Measurements from ENCODE around the gene ZBTB33.

ZBTB33 gene

DNA sequence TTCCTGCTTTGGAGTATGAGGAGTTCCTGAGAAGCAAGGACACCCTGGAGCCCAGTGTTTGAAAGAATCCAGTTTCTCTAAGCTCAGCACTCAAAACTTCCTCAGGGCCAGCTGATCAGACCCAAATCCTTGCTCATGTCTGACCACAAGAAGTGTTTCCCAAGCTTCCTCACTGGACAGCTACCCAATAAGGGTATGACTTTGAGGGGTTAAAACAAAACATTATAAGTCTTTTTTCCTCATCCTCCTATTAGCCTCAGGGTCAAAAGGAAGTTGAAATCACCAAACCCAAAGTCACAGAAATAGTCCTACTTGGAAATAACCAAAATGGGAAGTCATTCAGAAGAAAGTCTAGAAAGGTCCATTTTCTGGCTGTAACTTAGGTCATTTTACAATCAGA is 13.7 kb downstream of the ZBTB33 start:
- DNase-seq (ENCODE audit: low read depth, low spot score), result no peak

DNA sequence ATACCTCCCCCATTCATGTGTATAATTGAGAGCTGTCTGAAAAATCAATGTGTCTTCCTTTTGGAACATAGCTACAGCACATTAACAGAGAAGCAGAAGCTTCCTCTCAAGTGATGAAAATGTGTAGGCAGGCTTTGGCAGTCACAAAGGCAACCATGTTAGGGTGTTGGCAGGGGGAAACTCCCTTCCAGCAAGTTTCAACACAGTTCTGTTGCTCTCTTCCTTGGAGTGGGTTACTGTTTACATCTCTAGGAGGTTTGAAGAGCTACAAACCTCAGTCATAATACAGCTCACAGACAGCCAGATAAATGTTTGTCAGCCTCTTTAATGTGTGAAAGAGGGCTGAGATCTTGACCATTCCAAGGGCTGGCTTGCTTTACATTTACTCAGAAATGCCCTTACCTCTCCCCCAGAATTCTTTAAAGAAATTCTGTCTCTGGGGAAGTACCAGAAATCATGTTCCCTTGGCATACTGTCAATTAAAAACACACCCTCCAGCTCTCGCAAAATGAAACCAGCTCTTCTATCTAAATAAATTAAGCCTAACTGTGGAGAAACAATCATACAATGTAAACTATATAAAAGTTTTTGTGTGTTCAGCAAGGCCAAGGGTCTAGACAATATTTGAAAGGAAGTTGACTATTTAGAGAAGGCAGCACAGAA is 18.9 kb downstream of the ZBTB33 start:
- no peak for DNase-seq (ENCODE audit: low read depth, low spot score)

DNA sequence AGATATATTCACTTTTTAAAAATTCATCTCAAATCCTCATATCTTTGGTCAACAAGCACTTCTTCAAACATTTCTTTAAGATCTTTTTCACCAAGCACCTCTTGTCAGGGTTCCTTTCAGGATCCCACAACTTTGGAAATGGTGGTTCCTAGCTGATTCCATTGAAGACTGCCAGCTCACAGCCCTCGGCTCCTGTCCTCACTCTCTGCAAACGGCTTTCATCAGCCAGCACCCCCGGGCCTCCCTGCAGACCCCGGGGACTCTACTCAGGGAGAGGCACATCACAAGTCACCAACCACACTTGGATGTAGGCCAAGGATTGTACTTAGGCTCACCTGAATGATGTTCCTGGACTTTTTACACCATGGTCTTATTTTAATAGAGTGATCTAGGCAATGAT is 20.0 kb downstream of the ZBTB33 start:
- no peak for DNase-seq (ENCODE audit: low read depth, low spot score)

DNA sequence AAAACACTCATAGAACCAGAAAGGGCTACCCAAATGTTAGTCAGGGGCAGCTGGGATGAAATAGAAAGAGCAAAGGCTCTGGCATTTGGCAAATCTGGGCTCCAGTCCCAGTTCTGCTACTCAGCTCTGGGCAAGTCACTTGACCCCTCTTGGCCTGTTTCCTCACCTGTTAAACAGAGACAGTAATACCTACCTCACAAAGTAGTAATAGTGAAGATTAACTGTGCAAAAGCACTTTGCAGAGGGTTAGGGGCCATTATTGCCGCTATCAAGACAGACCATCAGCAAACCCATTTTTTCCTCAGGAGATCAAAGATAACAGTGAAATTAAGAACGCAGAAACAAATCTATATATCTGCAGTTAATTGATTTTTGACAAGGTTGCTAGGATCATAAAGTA is 20.6 kb downstream of the ZBTB33 start:
- DNase-seq (ENCODE audit: low read depth, low spot score), result no peak

DNA sequence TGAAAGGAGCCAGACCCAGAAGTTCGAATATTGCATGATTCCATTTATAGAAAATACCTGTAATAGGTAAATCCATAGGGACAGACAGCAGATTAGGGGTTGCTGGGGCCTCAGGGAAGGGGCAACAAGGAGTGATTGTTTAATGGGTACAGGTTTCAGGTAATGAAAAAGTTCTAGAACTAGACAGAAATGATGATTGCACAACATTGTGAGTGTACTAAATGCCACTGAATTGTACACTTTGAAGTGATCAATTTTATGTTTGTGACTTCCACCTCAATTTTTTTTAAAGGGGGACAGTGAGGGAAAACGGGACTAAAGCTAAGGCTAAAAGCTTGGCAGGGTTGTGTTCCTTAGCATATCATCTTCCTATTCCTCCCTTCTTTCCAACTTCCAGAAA is 23.5 kb downstream of the ZBTB33 start:
- DNase-seq (ENCODE audit: low read depth, low spot score), result no peak

DNA sequence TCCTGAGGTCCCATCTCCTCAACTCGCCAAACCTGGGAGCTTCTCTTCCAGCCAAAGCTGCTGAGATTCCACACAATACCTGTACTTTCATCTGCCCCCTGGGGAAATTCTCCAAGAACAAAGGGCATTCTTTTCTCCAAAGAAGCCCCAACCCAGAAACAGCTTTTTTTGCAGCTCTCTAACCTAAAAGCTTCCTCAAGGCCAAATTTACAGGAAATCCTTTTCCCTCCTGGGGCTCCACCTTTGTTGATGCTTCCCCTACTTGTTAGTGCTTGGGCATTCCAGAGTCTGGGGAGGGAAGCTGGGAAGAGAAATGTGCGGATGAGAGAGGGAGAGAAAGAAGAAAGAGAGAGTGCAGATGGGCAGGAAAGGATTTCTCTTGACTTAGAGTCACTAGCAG is 24.3 kb downstream of the ZBTB33 start:
- DNase-seq (ENCODE audit: low read depth, low spot score), result peak; percentile 95

DNA sequence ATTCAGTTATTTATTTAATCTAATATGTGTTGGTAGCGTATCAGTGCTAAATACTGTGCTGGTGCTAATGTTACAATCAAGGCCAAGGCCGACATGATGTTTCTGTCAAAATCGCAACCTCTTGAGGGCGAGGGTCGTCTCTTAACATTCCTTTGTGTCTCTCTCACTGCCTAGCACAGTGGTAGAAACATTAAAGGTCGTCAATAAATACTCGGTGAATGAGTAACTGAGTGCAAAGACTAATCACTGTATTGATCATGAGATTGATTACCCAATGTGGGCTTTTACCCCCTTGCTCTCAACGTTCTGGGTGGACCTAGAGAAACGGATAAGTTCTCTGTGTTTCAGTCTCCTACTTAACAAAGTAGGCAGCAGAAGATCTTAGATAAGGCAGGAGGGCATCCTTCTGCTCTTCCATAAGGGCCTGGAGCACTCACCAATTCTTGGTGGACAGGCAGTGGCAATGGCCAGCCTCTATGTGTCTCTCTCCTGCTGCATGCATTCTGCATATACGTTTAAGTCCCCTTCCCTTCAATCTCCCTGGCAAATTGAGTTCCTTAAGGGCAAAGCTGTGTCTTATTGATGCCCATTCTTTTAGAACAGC is 30.5 kb downstream of the ZBTB33 start:
- DNase-seq (ENCODE audit: low read depth, low spot score), result no peak

DNA sequence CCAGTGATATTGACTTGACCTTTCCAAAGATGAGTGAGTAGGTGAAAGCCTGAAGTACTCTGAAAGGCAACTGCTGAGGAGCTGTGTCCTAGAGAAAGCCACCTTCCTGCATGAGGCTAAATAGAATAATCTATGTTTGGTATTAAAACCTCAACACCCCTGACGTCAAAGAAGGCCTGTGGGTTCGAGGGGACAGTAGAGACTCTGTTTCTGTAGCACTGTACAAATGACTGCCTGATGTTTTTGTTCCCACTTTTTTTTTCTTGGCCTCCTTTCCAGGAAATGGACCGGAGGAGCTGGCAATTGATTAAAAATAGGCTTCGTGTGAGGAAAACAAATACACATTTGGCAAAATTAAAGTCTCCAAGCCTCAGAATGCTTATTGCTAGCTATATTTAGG is 31.1 kb downstream of the ZBTB33 start:
- DNase-seq (ENCODE audit: low read depth, low spot score), result no peak

DNA sequence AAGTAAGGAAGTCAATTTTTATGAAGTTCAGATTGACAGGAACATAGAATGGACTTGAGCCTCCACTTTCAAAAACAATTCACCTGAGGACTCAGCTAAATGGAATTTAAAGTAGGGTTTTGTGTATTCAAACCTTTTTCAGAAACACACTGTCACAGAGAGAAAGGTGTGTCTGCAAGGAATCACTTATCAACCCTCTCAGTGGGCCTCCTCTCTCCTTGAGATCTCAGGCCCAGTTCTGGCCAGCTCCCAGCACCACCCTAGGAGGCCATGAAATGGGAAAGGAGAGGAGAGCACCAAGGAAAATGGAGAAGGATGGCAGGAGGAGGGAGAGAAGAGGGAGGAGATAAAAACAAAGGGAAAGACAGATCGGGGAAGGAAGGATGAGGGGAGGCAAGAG is 32.1 kb downstream of the ZBTB33 start:
- DNase-seq (ENCODE audit: low read depth, low spot score), result no peak

DNA sequence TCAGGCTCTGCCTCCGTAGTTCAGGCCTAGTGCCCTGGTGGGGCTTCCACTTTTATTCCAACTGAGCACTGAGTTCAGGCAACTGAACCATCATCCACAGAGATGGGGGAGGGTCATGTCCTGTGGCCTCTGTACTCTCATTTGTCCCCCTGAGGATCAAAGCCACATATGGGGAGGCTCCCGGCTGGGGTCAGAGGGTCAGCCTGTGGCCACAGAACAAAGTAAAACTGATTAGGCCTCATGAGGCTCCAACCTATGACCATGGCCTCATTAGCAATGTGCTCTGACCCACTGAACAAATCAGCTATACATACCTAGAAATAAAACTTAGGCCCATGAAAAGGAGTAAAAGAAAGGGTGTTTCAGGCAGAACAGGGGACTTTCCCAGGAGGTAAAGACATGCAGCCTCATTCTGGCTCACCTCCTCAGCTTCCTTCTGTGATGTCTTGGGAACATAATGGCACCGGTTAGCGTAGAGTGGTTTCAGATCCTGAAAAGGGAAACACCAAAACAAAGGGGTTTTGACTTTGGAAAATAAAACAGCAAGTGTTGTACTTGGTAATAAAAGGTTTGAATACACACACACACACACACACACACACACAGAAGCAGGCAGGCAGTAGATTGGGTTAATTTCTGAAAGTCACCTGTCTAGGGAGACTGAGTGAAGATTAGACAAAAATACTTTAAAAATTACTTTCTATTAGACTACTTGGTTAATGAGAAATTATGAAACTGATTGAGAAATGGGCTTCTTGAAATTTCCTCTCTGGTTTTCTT is 36.3 kb downstream of the ZBTB33 start:
- DNase-seq (ENCODE audit: low read depth, low spot score), result no peak

DNA sequence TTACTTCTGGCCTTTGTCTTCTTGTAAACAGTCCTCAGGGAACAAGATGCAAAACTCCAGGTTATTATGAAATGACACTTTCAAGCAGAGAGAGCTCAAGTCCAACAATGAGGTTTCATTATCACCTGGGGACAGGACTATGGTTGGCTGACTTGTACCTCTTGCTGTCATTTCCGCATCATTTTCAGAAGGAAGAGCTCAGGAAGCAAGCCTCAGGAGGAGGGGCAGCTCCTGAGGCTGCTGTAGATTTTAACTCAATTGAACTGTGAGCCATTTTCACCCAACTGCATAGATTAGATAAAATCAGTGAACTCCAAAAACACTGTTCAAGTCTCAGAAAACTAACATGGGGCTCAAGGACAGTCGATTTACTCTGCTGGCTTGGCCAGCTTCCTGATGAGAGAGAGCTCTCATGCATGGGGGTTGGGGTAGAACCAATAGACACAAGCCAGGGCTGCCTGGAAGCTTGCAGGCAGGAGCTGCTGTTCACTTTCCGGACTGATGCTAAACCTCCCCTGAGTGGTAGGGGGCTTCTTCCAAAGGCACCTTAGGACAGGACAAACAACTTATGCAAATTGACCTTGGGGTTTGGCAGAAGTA is 37.0 kb downstream of the ZBTB33 start:
- DNase-seq (ENCODE audit: low read depth, low spot score), result no peak

DNA sequence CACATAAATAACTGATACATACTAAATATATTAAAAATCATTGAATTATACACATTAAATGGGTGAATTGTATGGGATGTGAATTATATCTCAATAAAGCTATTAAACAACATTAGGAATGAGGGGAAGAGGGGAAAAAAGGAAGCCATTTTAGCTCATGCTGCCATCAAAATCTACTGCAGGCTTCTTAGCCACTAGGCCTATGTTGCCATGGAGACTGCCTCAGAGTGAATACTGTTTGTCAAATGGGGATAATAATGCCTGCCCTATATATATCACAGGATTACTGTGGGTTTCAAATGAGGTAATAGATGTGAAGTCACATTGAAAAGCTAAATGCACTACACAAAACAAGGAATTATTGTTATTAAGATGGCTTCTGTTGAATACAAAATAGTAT is 39.5 kb downstream of the ZBTB33 start:
- no peak for DNase-seq (ENCODE audit: low read depth, low spot score)

DNA sequence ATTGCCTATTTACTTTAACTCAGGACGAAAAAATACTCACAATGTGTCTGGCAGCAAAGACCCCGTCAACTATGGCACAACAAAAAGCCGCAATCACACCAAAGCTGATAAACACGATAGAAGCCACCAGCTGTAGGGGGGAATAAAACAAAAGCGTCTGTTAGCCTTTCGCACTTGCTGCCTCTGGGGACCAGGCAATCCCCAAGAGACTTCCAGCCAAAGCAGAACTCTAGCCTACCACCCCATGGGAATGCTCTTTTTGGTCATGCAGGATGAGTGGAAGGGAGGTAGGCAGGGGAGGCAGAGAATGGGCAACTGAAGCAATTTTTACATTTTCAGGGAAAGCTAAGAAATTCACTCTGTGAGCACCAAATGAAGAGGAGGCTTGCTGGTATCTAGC is 40.6 kb downstream of the ZBTB33 start:
- no peak for DNase-seq (ENCODE audit: low read depth, low spot score)

DNA sequence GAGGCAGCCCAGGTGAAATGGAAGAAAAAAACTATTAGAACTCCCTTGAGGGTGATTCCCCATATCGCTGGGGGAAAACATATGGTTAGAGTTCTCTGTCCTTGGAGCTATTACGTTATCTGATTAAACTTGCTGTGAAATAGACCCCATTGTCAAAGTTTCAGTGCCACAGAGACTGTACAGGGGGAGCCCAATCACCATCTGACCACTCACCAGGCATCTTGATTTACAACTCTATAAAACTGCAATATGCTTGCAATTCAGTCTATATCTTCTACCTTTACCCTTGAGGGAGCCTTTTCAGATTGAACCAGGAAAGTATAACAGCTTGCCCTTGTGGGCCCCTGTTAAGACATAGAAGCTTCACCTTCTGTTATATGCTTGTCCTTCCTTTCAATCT is 42.4 kb downstream of the ZBTB33 start:
- no peak for DNase-seq (ENCODE audit: low read depth, low spot score)

DNA sequence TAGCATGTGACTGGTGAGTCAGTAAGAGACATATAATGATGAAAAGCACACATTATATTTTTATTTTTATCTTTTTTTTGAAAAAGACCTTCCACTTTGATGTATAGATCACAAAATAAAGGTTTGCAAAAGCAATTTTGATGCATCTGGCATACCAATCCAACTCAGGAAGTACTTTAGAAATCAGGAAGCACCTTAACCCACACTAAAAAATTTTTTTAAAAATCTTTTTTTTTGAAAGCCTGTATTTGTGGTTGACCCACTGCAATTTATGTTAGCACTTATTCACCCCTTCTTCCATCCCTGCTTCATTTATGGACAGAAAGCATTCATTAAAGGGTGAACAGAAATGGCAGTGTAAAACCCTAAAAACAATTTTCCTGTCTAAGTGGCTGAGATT is 44.0 kb downstream of the ZBTB33 start:
- DNase-seq (ENCODE audit: low read depth, low spot score), result no peak

DNA sequence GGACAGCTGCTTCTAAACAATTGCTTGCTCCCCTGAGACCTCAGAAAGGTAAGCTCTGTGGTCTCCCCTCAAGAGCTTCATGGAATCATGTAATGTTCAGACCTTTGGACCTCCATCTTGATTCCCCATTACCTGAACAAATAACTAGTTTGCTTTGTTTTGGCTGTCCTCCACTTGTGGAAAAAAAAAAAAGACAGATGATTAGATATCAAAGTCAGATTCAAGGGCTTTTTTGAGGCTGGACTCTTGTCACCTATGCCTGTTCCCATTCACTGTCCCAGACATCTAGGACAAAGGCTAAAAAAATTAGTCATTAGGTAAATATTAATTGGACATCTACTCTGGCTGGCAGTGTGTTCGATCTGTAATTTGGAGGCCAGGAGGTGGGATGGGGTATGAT is 47.3 kb downstream of the ZBTB33 start:
- no peak for DNase-seq (ENCODE audit: low read depth, low spot score)

DNA sequence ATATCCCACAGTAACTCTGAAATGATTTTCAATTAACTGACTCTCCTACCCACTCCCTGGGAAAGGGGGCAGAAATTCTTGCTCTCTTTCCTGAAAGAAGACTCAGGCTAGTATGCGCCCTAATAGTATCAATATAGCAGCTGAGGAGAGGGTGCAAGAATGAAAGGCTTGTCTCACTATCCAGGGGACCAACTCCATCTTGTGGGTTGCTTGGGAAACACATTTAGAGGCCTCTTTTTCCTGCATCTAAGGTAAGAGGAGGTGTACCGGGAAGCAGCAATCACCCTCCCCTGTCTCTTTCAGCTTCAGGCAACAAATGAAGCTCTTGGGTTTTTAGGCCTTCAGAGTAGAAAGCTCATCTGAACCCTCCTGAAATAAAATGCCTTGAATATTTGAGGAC is 49.3 kb downstream of the ZBTB33 start:
- peak; percentile 50 for DNase-seq (ENCODE audit: low read depth, low spot score)

DNA sequence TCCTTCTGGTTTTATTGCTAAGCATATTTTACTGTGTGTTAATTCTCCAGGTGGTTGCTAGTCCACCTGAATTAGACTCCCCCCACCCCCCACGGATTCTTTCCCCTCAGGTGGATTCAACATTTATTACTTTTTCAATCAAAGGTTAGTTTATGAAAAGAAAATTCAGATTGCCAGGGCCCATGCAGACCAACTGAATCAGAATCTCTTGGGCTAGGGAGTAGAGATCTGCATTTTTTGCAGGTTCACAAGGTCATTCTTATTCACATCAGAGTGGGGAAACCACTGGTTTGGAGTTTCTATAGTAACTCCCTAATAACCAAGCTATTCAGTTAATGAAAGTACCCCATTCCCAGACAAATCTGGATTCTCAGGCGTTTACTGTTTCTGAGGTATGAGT is 50.9 kb downstream of the ZBTB33 start:
- DNase-seq (ENCODE audit: low read depth, low spot score), result no peak

DNA sequence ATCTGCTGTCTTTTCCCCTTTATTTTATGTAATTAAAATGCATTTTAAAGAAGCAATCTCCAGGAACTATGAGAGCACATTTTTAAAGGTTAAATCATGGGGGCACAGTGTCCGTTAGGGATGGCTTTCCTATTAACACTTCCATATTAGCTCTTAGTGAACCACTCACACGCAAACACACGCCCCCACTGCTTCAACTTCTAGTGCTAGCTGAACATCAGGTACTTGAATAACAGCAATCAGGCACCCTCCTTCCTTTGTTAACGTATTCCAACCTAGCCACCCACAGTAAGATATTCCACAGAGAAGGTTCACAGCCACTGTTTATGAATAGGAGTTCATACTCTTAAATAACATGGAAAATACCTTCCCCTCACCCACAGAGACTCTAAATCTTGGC is 51.3 kb downstream of the ZBTB33 start:
- no peak for DNase-seq (ENCODE audit: low read depth, low spot score)

DNA sequence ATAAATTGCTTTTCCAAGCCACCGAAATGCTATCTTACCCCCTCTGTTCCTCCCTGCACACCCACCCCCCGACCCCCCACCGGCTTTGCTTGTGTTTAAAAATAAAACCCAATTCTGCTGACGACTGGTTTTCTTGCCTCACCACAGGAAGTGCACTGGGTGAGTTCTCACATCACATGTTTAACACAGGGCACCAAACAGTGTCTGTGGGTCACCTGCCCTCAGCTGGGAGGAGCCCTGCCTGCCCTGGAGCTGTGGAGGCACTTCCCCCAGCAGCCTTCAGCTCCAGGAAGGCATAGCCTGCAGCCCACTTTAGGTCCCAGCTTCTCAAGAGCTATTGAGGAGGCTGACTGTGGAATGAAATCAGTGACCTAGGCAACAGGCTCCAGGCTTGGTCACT is 51.8 kb downstream of the ZBTB33 start:
- DNase-seq (ENCODE audit: low read depth, low spot score), result peak; percentile 81

DNA sequence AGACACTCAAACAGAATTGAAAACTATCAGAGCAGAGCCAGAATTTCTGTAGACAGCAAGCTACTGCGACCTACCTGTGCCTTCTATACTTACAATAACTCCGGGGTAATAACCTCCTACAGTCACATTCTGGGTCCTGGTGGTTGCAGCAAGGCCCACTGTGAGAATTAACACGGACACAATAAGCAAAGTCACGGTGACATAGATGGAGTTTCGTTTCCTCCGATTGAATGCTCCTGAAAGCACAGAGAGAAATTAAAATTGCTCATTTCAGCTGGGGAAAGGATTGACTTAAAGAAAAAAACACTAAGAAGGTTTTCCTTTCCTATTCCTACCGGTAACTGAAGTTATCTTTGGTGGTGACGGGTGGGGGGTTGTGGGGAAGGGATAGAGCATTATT is 53.6 kb downstream of the ZBTB33 start:
- DNase-seq (ENCODE audit: low read depth, low spot score), result no peak

DNA sequence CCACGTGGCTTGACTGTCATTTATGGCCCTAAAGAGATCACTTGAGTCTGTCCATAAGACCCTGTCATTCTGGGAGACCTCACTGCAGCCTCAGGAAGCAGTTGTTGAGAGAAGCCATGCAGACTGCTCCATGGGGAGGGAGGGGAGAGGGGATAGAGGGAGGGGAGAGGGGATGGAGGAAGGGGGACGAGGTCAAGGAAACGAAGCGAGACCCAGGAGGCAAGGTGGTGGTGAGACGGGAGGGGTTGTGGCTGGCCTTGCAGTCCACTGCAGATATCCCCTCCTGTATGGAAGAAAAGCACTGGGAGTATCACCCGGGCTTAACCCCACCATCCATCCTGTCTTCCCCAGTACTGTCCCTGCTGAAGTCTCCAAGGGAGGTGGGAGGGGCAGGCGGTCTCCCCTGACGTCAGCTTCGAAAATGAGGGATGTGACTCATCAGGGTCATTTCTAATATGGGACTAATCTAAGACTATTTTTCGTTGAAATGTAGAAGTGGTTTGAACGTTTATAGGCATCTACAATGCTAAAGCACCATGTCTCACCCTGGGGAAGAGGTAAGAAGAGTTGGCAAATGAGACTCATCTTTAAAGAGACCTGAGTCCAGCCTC is 55.0 kb downstream of the ZBTB33 start:
- peak; percentile 30 for DNase-seq (ENCODE audit: low read depth, low spot score)
